ENCODE measurements around the gene ALK.

- no peak for TF ChIP-seq EZH2 (IDR thresholded peaks at IDR 0.05)
- no peak for TF ChIP-seq POLR2AphosphoS5 (IDR thresholded peaks at IDR 0.05; ENCODE audit: borderline replicate concordance, low read depth, low read length)
Measured at GRCh38 chr2:29755233-29755632, 166.2 kb downstream of the ALK start.
